HepG2 (cell line): ENCODE measurements around the gene NRGN. TPM values are rescaled to one million over a fixed set of nuclear protein-coding genes. Genes with fewer than 3 reads are reported as not detected.

Source experiments
- AHDC1 ChIP-seq: sonication (generic); formaldehyde crosslinking; IDR thresholded peaks from 2 replicates; pipeline ENCODE4 v1.5.1; 2020; ENCODE audit warnings: mild to moderate bottlenecking, missing genetic modification reagents, borderline replicate concordance
- FOXA1 ChIP-seq, 2 experiments: fragments of 450-650 bp in 1 of 2; sonication (generic) in 1 of 2; formaldehyde crosslinking in 1 of 2; IDR thresholded peaks; 2 replicates each; pipeline versions ENCODE4 v1.4.0 to v1.6.1; 2016 to 2020; ENCODE audit warnings: missing genetic modification reagents in 1 of 2
- ISL2 ChIP-seq: sonication (generic); formaldehyde crosslinking; IDR thresholded peaks from 2 replicates; pipeline ENCODE4 v1.5.0; 2020; ENCODE audit warnings: missing genetic modification reagents
- LCORL ChIP-seq, 2 experiments: fragments of 450-650 bp in 1 of 2; sonication (generic) in 1 of 2; formaldehyde crosslinking in 1 of 2; IDR thresholded peaks; 2 replicates each; pipeline versions ENCODE4 v1.5.0 to v1.6.1; 2017 to 2020; ENCODE audit warnings: antibody characterized with exemption in 1 of 2, missing genetic modification reagents in 1 of 2
- NFIC ChIP-seq: IDR thresholded peaks from 2 replicates; pipeline ENCODE4 v1.6.1; 2012; ENCODE audit warnings: mild to moderate bottlenecking, low read length, inconsistent platforms
- PBX2 ChIP-seq: IDR thresholded peaks from 2 replicates; pipeline ENCODE4 v1.6.1; 2016; ENCODE audit warnings: control low read depth
- SALL1 ChIP-seq: sonication (generic); formaldehyde crosslinking; IDR thresholded peaks from 2 replicates; pipeline ENCODE4 v1.8.0; 2022; ENCODE audit warnings: mild to moderate bottlenecking, missing genetic modification reagents
- SP4 ChIP-seq: sonication (generic); formaldehyde crosslinking; IDR thresholded peaks from 2 replicates; pipeline ENCODE4 v1.8.1; 2023; ENCODE audit warnings: mild to moderate bottlenecking, missing genetic modification reagents
- TAF15 ChIP-seq: fragments of 200-400 bp; formaldehyde crosslinking; IDR thresholded peaks from one replicate; pipeline ENCODE4 v1.6.1; 2018; ENCODE audit warnings: mild to moderate bottlenecking, low read depth, low read length; ENCODE audit not compliant: poor library complexity, severe bottlenecking
- TCF7L2 ChIP-seq: IDR thresholded peaks from 2 replicates; pipeline ENCODE4 v1.6.1; 2011; ENCODE audit warnings: mild to moderate bottlenecking, low read depth, low read length, moderate library complexity
- ZBTB4 ChIP-seq: sonication (generic); formaldehyde crosslinking; IDR thresholded peaks from 2 replicates; pipeline ENCODE4 v1.4.0; 2020; ENCODE audit warnings: missing genetic modification reagents, mild to moderate bottlenecking, borderline replicate concordance
- ZNF274 ChIP-seq: sonication (generic); formaldehyde crosslinking; IDR thresholded peaks from 2 replicates; pipeline ENCODE4 v1.5.1; 2020; ENCODE audit warnings: mild to moderate bottlenecking, missing genetic modification reagents
- ZNF607 ChIP-seq: sonication (generic); formaldehyde crosslinking; IDR thresholded peaks from 2 replicates; pipeline ENCODE4 v1.5.1; 2020; ENCODE audit warnings: missing genetic modification reagents, mild to moderate bottlenecking, borderline replicate concordance
- ZNF777 ChIP-seq: sonication (generic); formaldehyde crosslinking; IDR thresholded peaks from 2 replicates; pipeline ENCODE4 v1.4.0; 2020; ENCODE audit warnings: missing genetic modification reagents
- ZNF879 ChIP-seq: sonication (generic); formaldehyde crosslinking; IDR thresholded peaks from 2 replicates; pipeline ENCODE4 v1.8.1; 2023; ENCODE audit warnings: missing genetic modification reagents
- polyA plus RNA-seq, 8 experiments: library from polyadenylated mRNA; depleted of rRNA in 3 of 8; stranded (reverse) in 7 of 8; unstranded in 1 of 8; fragments of >200 nt; fragmentation: Illumina TruSeq in 4 of 8; extraction: Trizol in 4 of 8; gene quantifications; 2 replicates each; pipeline versions ENCODE4 v1.2.1 to v1.2.3, GENCODE V29; 2011 to 2016; ENCODE audit warnings: low read depth in 4 of 8, missing spikeins in 1 of 8, mixed read lengths in 1 of 8; ENCODE audit not compliant: insufficient read depth in 1 of 8
- total RNA-seq, 5 experiments: library from RNA; depleted of rRNA; stranded (reverse); fragments of >200 nt; fragmentation: Illumina TruSeq; extraction: Trizol; gene quantifications; 2 replicates each; pipeline ENCODE4 v1.2.3, GENCODE V29; 2016; ENCODE audit warnings: low read depth in 1 of 5

The NRGN gene
- total and polyA plus RNA-seq, 2 of the 13 experiments (the other 11 are each of a cell fraction or from before 2014, with no cell fraction given): 0.22 TPM; not detected in 1

GRCh38 chr11:124739479-124740276, at the start of gene NRGN (continued):
- TF ChIP-seq PBX2 (CRISPR knock-in tag) (no peak), ZNF274 (CRISPR knock-in tag) (no peak), SALL1 (CRISPR knock-in tag) (no peak), LCORL (IDR thresholded peaks at IDR 0.05) (no peak), LCORL (CRISPR knock-in tag; IDR thresholded peaks at IDR 0.05) (no peak), ZNF607 (CRISPR knock-in tag) (no peak), TAF15 (no peak), SP4 (CRISPR knock-in tag) (peak; percentile 95), FOXA1 (IDR thresholded peaks at IDR 0.05) (no peak), FOXA1 (CRISPR knock-in tag; IDR thresholded peaks at IDR 0.05) (no peak), ZBTB4 (CRISPR knock-in tag) (no peak), ZNF879 (no peak), TCF7L2 (no peak), NFIC (no peak), ISL2 (CRISPR knock-in tag) (no peak), ZNF777 (CRISPR knock-in tag) (no peak), AHDC1 (CRISPR knock-in tag) (no peak)
